CD4-positive, alpha-beta T cell (primary cell): ENCODE measurements around the gene PRRX2. TPM values are rescaled to one million over a fixed set of nuclear protein-coding genes. Genes with fewer than 3 reads are reported as not detected.

Experiments
- ATAC-seq: fragments of 200-7000 bp; cut with Tn5 transposase; one replicate; pipeline ENCODE4 v1.10.0; 2022; ENCODE audit warnings: mild to moderate bottlenecking; ENCODE audit not compliant: poor library complexity
- CTCF ChIA-PET: fragments of 350-600 bp; sonication (Branson Sonifier 250); formaldehyde crosslinking; loops from one replicate; lab custom pipeline; 2021; ENCODE audit warnings: antibody characterized with exemption, inconsistent platforms; lab: Charles Lee
- POLR2A ChIA-PET: fragments of 350-600 bp; sonication (Branson Sonifier 250); formaldehyde crosslinking; loops from one replicate; lab custom pipeline; 2021; ENCODE audit warnings: antibody characterized with exemption, inconsistent platforms; lab: Charles Lee
- DNase-seq, 14 experiments: peaks; one replicate each; pipeline ENCODE4 v3.0.0-alpha.2; 2013 to 2020; ENCODE audit warnings: mixed read lengths in 2 of 14
- H3K27ac ChIP-seq, 2 donors: one replicate each; pipeline versions ENCODE4 v1.5.1 to v1.7.0; 2013; ENCODE audit warnings: low read length in 2 of 2, low read depth in 1 of 2, mild to moderate bottlenecking in 1 of 2
- H3K27me3 ChIP-seq, 2 experiments: 1 replicate in 1 of 2; 2 replicates in 1 of 2; pipeline versions ENCODE4 v1.6.1 to v1.7.0; 2013; ENCODE audit warnings: low read length in 2 of 2, control low read depth in 1 of 2, mild to moderate bottlenecking in 1 of 2, moderate library complexity in 1 of 2; ENCODE audit not compliant: insufficient read depth in 2 of 2, control insufficient read depth in 1 of 2
- H3K36me3 ChIP-seq: one replicate; pipeline ENCODE4 v1.6.1; 2013; ENCODE audit warnings: low read length, control low read depth; ENCODE audit not compliant: insufficient read depth
- H3K4me1 ChIP-seq: one replicate; pipeline ENCODE4 v1.6.1; 2013; ENCODE audit warnings: low read length, control low read depth; ENCODE audit not compliant: insufficient read depth
- H3K4me3 ChIP-seq: one replicate; pipeline ENCODE4 v1.5.1; 2013; ENCODE audit warnings: mild to moderate bottlenecking, low read length, moderate library complexity
- H3K9me3 ChIP-seq, 2 experiments: 1 replicate in 1 of 2; 2 replicates in 1 of 2; pipeline versions ENCODE4 v1.6.1 to v1.7.0; 2013; ENCODE audit warnings: low read length in 2 of 2, mild to moderate bottlenecking in 2 of 2, control low read depth in 1 of 2, moderate library complexity in 1 of 2; ENCODE audit not compliant: control insufficient read depth in 1 of 2, insufficient read depth in 1 of 2
- H3K27ac Mint-ChIP-seq: one replicate; pipeline ENCODE4 v1.8.0; 2020; ENCODE audit warnings: mixed read lengths
- H3K27me3 Mint-ChIP-seq: one replicate; pipeline ENCODE4 v1.8.0; 2021; ENCODE audit warnings: mixed read lengths
- H3K36me3 Mint-ChIP-seq: one replicate; pipeline ENCODE4 v1.8.0; 2021; ENCODE audit warnings: low read depth, mixed read lengths
- H3K4me1 Mint-ChIP-seq: one replicate; pipeline ENCODE4 v1.8.0; 2021; ENCODE audit warnings: low read depth, mixed read lengths
- H3K4me3 Mint-ChIP-seq: one replicate; pipeline ENCODE4 v1.8.0; 2020; ENCODE audit warnings: mild to moderate bottlenecking, mixed read lengths
- H3K9me3 Mint-ChIP-seq: one replicate; pipeline ENCODE4 v1.8.0; 2020; ENCODE audit warnings: mixed read lengths
- intact Hi-C, 2 experiments: fragments of 100-400 bp; cut with DNase I in 1 of 2; cut with micrococcal nuclease in 1 of 2; formaldehyde crosslinking; loops; one replicate each; pipeline versions ENCODE4 v1.15.1 to v1.9.0; 2023 to 2025; cut with DNase I, micrococcal nuclease
- total RNA-seq, 174 experiments: library from RNA in 2 of 174; stranded (reverse) in 2 of 174; gene quantifications; one replicate each; pipeline ENCODE4 v1.2.3 and lab custom pipeline; 2021 to 2026
- TF ChIP-seq, protein P1 (sequence below): fragments of 200-600 bp; IDR thresholded peaks from one replicate; pipeline ENCODE4 v1.8.0; 2022; ENCODE audit warnings: antibody characterized with exemption, mild to moderate bottlenecking

The PRRX2 gene
- total RNA-seq, 2 experiments from 2014 or later: not detected

DNA sequence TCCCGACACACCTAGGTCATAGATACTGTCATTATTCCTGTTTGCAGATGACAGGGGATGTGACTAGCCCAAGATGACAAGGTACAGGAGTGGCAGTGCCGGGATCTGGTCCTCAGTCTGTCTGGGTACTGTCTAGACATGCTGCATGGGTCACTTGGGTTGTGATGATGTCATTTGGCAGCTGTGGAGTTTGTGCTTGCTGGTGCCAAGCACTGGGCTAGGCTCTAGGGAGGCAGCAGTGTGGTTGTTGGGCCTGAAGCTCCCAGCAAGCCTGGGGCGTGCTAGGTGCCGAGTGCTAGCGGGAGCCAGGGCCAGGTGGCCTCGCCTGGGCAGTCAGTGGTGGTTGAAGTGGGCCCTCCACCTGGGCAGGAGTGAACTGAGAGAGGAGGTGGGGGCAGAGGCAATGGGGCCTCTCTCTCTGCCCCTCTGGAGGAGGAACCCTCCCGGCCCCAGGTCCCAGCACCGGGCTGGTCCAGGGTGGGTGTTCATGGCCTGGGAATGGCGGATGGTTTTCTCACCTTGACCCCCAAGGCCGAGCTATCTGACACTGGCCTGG lies 14.7 kb upstream of the PRRX2 start:
- H3K27ac Mint-ChIP-seq: no peak overlapping the region
- H3K36me3 ChIP-seq: no peaks in the 10 kb centered on the region
- POLR2A ChIA-PET: no interaction called here
- no peak overlapping the region for H3K4me3 Mint-ChIP-seq
- H3K4me3 ChIP-seq: no peak overlapping the region
- TF ChIP-seq, protein P1, sequence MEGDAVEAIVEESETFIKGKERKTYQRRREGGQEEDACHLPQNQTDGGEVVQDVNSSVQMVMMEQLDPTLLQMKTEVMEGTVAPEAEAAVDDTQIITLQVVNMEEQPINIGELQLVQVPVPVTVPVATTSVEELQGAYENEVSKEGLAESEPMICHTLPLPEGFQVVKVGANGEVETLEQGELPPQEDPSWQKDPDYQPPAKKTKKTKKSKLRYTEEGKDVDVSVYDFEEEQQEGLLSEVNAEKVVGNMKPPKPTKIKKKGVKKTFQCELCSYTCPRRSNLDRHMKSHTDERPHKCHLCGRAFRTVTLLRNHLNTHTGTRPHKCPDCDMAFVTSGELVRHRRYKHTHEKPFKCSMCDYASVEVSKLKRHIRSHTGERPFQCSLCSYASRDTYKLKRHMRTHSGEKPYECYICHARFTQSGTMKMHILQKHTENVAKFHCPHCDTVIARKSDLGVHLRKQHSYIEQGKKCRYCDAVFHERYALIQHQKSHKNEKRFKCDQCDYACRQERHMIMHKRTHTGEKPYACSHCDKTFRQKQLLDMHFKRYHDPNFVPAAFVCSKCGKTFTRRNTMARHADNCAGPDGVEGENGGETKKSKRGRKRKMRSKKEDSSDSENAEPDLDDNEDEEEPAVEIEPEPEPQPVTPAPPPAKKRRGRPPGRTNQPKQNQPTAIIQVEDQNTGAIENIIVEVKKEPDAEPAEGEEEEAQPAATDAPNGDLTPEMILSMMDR: no peak
- H3K27ac ChIP-seq: no peak overlapping the region
- H3K36me3 Mint-ChIP-seq: no peaks in the 10 kb centered on the region
- peaks cover 0 to 3% of the 10 kb centered on the region in 2 experiments for H3K9me3 ChIP-seq
- H3K27me3 ChIP-seq: no peaks in the 10 kb centered on the region
- no peaks in the 10 kb centered on the region for H3K9me3 Mint-ChIP-seq
- H3K4me1 Mint-ChIP-seq: no peaks in the 10 kb centered on the region
- intact Hi-C loops: no loop called here
- no peaks in the 10 kb centered on the region for H3K27me3 Mint-ChIP-seq
- H3K4me1 ChIP-seq: no peaks in the 10 kb centered on the region
- DNase-seq (no peak), ATAC-seq (no peak)
- CTCF ChIA-PET: no interaction called here

DNA sequence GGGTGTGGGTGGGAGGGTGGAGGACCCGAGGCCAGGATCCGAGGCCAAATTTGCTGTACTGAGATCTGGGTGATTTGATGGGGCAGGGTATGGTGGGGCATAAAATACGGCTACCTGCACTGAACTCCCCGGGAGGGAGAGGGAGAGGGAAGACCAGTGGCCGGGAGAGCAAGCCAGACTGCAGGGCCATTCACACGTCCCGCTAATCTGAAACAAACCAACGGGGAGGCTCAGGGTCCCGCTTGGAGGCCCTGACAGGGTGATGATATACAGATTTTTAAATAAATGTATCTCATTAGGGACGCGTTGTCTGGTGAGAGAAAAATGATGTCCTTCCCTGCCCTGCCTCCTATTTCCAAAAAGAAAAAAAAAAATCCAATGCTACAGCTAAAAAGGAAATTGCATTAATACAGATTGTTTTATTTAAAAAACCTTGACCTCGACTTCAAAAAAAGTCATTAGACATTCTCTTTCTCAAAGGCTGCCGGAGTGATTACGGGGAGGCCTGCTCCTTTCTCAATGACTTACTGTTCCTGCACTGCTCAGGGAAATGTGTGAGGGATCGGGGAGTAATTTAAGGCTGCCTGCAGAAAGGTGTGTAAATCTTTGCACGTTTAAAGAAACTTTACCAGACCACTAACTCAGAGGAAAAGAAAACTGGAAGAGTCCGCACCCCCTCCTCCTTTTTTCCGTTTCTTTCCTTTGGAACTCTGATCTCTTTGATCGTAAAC lies 11.5 kb upstream of the PRRX2 start:
- CTCF ChIA-PET: no interaction called here

DNA sequence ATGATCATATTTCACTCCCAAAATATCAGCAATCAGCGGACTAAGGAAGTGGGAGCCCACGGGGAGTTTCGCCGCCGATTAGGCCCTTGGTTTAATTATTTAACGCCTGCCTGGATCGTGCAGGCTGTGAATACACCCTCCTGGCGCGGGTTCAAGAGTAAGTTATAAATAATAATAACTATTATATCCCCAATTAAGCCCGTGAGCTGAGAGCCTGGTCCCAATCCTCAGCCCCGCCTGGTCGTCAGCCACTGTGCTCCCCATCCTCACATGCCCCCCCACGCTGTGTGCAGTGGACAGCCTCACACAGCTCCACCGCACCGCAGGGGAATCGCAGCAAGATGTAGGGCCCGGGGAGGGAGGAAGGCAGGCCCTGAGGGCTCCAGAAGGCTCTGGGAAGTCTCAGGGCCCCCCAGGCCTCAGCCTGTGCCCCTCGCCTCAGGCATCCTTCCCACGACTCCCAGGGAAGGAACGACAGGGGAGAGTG lies 10.8 kb upstream of the PRRX2 start:
- TF ChIP-seq, protein P1: no peak
- Mint-ChIP-seq H3K4me1 (no peaks in the 10 kb centered on the region), H3K27ac (no peak overlapping the region), H3K4me3 (no peak overlapping the region), H3K27me3 (no peaks in the 10 kb centered on the region), H3K36me3 (no peaks in the 10 kb centered on the region), H3K9me3 (no peaks in the 10 kb centered on the region)
- intact Hi-C loops: no loop called here
- POLR2A ChIA-PET: no interaction called here
- Histone ChIP-seq H3K27me3 (no peaks in the 10 kb centered on the region), H3K9me3 (no peaks in the 10 kb centered on the region), H3K4me3 (no peak overlapping the region), H3K27ac (no peak overlapping the region), H3K4me1 (no peaks in the 10 kb centered on the region), H3K36me3 (no peaks in the 10 kb centered on the region)
- CTCF ChIA-PET: no interaction called here
- ATAC-seq (no peak), DNase-seq (no peak)

More for the DNA sequence above, 11.5 kb upstream of the PRRX2 start:
- intact Hi-C loops: no loop called here
- Mint-ChIP-seq H3K27me3 (no peaks in the 10 kb centered on the region), H3K9me3 (no peaks in the 10 kb centered on the region), H3K27ac (no peak overlapping the region), H3K4me1 (no peaks in the 10 kb centered on the region), H3K4me3 (no peak overlapping the region), H3K36me3 (no peaks in the 10 kb centered on the region)
- no peaks in the 10 kb centered on the region for H3K36me3 ChIP-seq
- no peaks in the 10 kb centered on the region for H3K27me3 ChIP-seq
- no peaks in the 10 kb centered on the region for H3K9me3 ChIP-seq
- TF ChIP-seq, protein P1: no peak
- DNase-seq (no peak), ATAC-seq (no peak)
- no peaks in the 10 kb centered on the region for H3K4me1 ChIP-seq
- POLR2A ChIA-PET: no interaction called here
- H3K4me3 ChIP-seq: no peak overlapping the region
- H3K27ac ChIP-seq: no peak overlapping the region
